Tibial artery (tissue), 4 donors: ENCODE data around the gene RALGDS.

ENCODE experiments used
- DNase-seq, 2 donors: peaks; one replicate each; pipeline ENCODE4 v3.0.0-alpha.2; 2019
- H3K27ac ChIP-seq, 2 donors: fragments of 200-600 bp; sonication (generic) in 1 of 2; 1 replicate in 1 of 2; 2 replicates in 1 of 2; pipeline ENCODE4 v1.5.1; 2018 to 2019; ENCODE audit warnings: mild to moderate bottlenecking in 1 of 2
- H3K27me3 ChIP-seq, 2 donors: fragments of 200-600 bp; sonication (generic) in 1 of 2; one replicate each; pipeline versions ENCODE4 v1.5.1 to v1.6.0; 2016 to 2019
- H3K36me3 ChIP-seq, 3 donors: fragments of 200-600 bp; sonication (generic) in 2 of 3; one replicate each; pipeline ENCODE4 v1.5.1; 2016 to 2019; ENCODE audit warnings: mild to moderate bottlenecking in 2 of 3
- H3K4me1 ChIP-seq, 4 donors: fragments of 200-600 bp; sonication (generic) in 2 of 4; 1 replicate in 3 of 4; 2 replicates in 1 of 4; pipeline ENCODE4 v1.5.1; 2016 to 2019
- H3K4me3 ChIP-seq, 2 donors: fragments of 200-600 bp; sonication (generic) in 1 of 2; 1 replicate in 1 of 2; 2 replicates in 1 of 2; pipeline ENCODE4 v1.5.1; 2018 to 2019; ENCODE audit warnings: mild to moderate bottlenecking in 2 of 2
- H3K9me3 ChIP-seq, 3 donors: fragments of 200-600 bp; sonication (generic) in 1 of 3; one replicate each; pipeline ENCODE4 v1.5.1; 2016 to 2019
- CTCF ChIP-seq, 2 experiments: fragments of 200-600 bp in 1 of 2; fragments of 450-650 bp in 1 of 2; IDR thresholded peaks; one replicate each; pipeline ENCODE4 v1.5.1; 2017 to 2019; ENCODE audit warnings: antibody characterized with exemption in 2 of 2, mild to moderate bottlenecking in 1 of 2, moderate library complexity in 1 of 2
- intact Hi-C: fragments of 100-400 bp; cut with DNase I; formaldehyde crosslinking; loops from one replicate; pipeline ENCODE4 v1.15.0; 2023; ENCODE audit warnings: low total_unique reads

RALGDS gene

DNA sequence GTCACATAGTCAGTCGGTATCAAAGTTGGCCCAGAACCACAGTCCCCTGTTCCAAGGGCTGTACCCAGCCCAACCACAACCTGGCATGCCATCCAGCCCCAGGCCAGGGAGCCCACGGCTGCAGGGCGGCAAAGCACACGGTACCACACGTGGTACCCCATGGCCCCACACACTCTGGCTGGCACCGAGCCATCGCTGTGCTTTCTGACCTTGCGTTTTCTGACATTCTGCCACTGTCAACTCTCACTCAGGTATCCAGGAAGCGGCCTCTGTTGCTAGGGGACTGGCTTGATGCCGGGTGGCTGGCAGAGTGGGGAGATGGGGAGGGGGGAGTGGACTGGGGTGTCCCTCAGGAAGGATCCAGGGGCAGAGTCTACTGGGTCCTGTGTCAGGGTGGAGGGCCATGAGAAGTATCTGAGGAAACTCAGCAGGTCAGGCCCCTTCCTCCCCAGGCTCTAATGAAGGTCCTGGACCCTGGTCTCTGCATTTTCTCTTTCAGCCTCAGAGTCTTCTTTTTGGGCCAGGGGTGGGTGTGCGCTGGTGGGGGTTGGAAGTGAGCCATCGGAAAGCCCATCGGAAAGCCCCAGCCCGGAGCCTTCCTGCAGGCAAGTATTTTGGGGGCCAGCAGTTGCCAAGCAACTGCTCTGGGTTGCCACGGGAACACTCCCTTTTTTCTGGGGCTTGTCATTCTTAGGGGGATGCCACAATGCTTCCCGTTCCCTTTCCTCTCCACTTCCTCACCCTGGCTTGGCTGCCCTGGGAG, 21.0 kb upstream of the RALGDS start:
- no peak for DNase-seq
- Histone ChIP-seq H3K4me3 (no peak overlapping the region), H3K27me3 (no peaks in the 10 kb centered on the region), H3K36me3 (no peaks in the 10 kb centered on the region), H3K4me1 (peaks cover 3 to 51% (median 13%) of the 10 kb centered on the region in 4 donors), H3K27ac (no peak overlapping the region), H3K9me3 (no peaks in the 10 kb centered on the region)
- no peak for TF ChIP-seq CTCF (IDR thresholded peaks at IDR 0.05)
- intact Hi-C loops = no loop called here

- no peak for TF ChIP-seq CTCF (IDR thresholded peaks at IDR 0.05)
- no peaks in the 10 kb centered on the region for H3K27me3 ChIP-seq
- H3K4me1 ChIP-seq = peaks cover 3 to 50% (median 17%) of the 10 kb centered on the region in 4 donors
- H3K9me3 ChIP-seq = no peaks in the 10 kb centered on the region
- intact Hi-C loops = no loop called here
- H3K36me3 ChIP-seq = no peaks in the 10 kb centered on the region
- DNase-seq = no peak
- H3K4me3 ChIP-seq = no peak overlapping the region
- H3K27ac ChIP-seq = no peak overlapping the region
Measured at GRCh38 chr9:133140606-133141005, 19.6 kb upstream of the RALGDS start.

DNA sequence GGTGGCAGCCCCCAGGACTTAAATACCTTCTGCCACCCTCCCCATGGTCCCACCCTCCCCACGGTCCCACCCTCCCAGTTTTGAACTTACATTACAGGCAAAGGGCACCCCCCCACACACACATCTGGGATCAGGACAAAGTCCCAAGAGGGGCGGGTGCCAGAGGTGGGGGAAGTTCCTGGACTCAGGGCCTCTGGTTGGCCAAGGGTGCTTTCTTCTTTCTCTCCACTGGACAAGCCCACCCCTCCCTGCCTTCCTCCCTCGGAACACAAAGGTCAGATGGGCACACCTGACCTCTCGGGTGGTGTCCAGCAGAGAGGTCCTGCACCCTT, 19.1 kb upstream of the RALGDS start:
- H3K36me3 ChIP-seq = no peaks in the 10 kb centered on the region
- H3K4me1 ChIP-seq = peaks cover 3 to 52% (median 22%) of the 10 kb centered on the region in 4 donors
- no peaks in the 10 kb centered on the region for H3K9me3 ChIP-seq
- no peak overlapping the region for H3K4me3 ChIP-seq
- intact Hi-C loops = no loop called here
- no peak for DNase-seq
- no peak overlapping the region for H3K27ac ChIP-seq
- no peak for TF ChIP-seq CTCF (IDR thresholded peaks at IDR 0.05)
- no peaks in the 10 kb centered on the region for H3K27me3 ChIP-seq

GRCh38 chr9:133139246-133140173, 18.5 kb upstream of the RALGDS start:
- peaks cover 4 to 52% (median 20%) of the 10 kb centered on the region in 4 donors for H3K4me1 ChIP-seq
- H3K27me3 ChIP-seq = no peaks in the 10 kb centered on the region
- intact Hi-C loops = no loop called here
- DNase-seq = no peak
- H3K9me3 ChIP-seq = no peaks in the 10 kb centered on the region
- H3K36me3 ChIP-seq = no peaks in the 10 kb centered on the region
- no peak overlapping the region for H3K27ac ChIP-seq
- no peak for TF ChIP-seq CTCF (IDR thresholded peaks at IDR 0.05)
- no peak overlapping the region for H3K4me3 ChIP-seq

DNA sequence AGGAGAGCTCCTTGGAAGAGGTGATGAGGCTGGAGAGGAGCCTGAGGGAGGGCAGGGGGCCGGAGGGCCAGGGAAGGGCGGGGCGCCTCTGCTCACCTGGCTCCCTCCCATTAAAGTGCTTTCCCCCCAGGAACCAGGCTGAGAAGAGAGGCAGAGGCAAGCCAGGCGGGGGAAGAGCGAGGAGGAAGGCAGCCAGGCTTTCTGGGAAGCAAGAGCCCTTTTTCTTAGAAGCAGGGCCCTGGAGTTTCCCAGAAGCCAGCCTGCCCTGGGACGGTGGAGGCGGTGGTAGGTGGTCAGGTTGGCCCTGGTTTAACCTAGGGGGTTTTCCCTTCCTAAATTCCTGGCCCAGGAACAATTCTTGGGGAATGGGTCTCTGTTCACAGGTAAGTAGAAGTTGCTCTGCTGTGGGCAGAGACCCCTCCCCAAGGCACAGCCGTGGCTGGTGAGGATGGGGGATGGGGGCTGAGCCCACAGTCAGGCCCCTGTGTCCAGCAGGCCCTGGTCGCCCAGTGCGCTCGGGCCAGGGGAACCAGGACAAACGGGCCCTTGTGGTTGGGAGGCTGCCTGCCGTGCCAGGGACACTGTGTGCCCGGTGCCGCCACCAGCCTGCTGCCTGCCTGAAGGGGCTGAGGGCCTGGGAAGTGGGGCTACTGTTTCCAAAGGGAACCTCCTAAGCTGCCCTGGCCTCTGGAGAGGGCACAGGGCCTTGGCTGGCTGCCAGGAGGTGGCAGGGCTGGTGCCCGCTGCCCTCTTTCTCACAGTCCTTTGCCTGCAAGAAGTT, 16.6 kb upstream of the RALGDS start:
- Histone ChIP-seq H3K27me3 (no peaks in the 10 kb centered on the region), H3K36me3 (no peaks in the 10 kb centered on the region), H3K27ac (no peak overlapping the region), H3K9me3 (no peaks in the 10 kb centered on the region), H3K4me3 (no peak overlapping the region), H3K4me1 (peaks cover 5 to 61% (median 27%) of the 10 kb centered on the region in 4 donors)
- intact Hi-C loops = no loop called here
- no peak for DNase-seq
- no peak for TF ChIP-seq CTCF (IDR thresholded peaks at IDR 0.05)
